C1 segment of cervical spinal cord (tissue), 14 donors: ENCODE data around the gene FIGLA.

Experiments
- DNase-seq, 14 donors: peaks; one replicate each; lab custom pipeline; 2025; lab: John Stamatoyannopoulos, UW

The FIGLA gene, protein sequence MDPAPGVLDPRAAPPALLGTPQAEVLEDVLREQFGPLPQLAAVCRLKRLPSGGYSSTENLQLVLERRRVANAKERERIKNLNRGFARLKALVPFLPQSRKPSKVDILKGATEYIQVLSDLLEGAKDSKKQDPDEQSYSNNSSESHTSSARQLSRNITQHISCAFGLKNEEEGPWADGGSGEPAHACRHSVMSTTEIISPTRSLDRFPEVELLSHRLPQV

GRCh38 chr2:70790136-70790828 is at the start of gene FIGLA:
Gene FIGLA, minus strand, starts transcription at chr2:70790643. Its CDS starts 5 bp downstream, at chr2:70790638.
- DNase-seq = no peak

DNA sequence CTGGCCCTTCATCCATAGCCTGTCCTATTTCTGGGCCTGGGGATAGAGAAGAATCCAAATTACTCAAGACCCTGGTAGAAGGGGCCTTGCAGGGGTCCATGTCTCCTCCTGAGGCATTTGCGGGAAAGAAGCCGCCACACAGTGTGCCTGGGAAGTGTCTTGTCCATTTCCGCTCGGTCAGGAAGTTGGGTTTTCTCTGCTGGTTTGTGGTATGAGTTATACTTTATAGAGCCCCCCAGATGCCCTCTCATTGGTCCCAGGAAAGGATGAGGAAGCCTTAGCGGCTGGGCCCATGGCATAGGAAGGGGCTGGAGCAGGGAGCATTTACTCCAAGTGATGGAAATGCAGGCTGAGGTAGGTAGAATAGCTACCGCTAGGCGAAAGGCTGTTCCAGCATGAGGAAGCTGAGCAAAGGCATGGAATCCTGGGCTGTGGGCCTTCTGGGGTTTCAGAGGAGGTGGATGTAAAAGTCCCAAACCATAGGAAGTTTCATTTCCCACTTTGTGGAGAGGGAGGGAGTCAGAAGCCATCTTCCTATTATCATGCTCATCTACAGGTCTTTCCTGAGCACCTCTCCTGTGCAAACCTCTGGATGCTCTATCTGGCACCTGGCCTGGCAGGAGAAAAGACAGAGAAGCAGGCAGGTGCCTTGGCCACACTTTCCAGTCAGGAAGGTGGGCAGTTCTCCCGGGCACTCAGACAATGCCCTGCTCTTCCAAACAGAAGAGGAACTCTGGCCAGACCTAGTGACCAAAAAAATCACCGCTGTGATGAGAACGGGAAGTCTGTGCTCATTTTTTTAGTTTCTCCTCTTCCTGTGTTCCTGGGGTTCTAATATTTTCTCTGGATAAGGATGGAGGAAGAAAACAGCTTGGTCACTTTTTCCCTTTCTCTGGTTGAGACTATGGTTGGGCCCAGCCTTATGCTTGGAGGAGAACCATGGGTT is 47.8 kb upstream of the FIGLA start:
- DNase-seq = no peak

GRCh38 chr2:70835643-70836042 is 45.2 kb upstream of the FIGLA start, which contains the start of gene CD207:
Gene CD207, minus strand, starts transcription at chr2:70835816. Its CDS starts 40 bp downstream, at chr2:70835776.
- DNase-seq = no peak

- no peak for DNase-seq
These were observed 44.4 kb upstream of the FIGLA start for GRCh38 chr2:70834881-70835280.

GRCh38 chr2:70834106-70834505 is 43.7 kb upstream of the FIGLA start:
- DNase-seq = no peak

DNA sequence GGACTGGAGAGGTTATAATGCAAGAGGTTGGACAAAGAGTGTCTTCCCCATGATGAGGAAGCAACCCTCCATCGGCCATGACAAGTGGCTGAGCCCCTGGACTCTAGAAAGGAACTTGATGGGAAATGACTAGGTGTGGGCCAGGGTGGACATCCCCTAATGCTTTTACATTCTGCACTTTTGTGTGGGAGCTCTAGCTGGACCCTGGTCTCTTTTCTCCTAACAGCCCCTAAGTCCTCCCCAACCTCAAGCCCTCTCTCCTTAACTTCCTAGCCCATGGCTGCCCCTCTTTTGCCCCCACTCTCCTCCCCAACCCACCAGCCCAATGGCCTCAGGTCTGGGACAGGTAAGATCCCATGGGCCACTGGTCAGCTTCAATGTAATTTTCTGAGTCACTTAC is 42.8 kb upstream of the FIGLA start:
- DNase-seq = no peak

DNA sequence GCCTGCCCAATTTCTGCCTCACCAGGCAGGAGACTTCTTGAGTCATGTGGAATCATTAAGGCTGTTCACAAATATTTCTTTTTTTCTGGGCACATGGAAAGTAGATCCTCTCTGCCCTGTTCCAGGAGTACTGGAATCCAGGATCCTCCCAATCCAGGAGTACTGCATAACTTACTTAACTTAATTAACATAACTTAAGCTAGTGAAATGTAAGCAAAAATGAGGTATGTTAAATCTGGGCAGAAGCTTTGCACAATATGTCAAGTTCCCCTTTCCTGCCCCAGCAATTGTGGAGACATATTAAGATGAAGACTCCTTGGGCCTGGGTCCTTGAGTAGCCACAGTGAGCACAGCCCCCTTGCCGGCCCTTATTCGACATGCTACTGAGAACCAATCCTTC is 41.9 kb upstream of the FIGLA start:
- DNase-seq = no peak

DNA sequence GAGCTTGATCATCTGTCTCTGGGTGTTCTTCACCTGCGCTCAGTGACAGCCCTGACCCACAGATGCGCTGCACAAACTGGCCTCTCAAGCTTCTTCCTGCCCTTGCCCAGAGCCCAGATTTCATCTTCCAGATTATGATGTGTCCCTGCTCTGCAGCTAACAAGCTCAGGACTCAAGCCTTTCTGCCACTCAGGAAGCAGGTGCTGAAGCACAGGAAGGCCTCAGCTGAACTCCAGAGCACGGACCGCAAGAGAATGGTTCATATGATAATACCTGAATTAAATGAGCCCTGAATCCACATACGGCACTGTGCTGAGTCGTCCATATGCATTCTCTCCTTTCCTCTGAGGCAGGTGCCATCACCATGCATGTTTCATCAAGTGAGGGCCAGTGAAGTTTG is 41.4 kb upstream of the FIGLA start:
- DNase-seq = no peak

GRCh38 chr2:70830366-70830765 is 39.9 kb upstream of the FIGLA start:
- DNase-seq = no peak

- no peak for DNase-seq
These were observed 39.5 kb upstream of the FIGLA start for GRCh38 chr2:70829916-70830315.

DNA sequence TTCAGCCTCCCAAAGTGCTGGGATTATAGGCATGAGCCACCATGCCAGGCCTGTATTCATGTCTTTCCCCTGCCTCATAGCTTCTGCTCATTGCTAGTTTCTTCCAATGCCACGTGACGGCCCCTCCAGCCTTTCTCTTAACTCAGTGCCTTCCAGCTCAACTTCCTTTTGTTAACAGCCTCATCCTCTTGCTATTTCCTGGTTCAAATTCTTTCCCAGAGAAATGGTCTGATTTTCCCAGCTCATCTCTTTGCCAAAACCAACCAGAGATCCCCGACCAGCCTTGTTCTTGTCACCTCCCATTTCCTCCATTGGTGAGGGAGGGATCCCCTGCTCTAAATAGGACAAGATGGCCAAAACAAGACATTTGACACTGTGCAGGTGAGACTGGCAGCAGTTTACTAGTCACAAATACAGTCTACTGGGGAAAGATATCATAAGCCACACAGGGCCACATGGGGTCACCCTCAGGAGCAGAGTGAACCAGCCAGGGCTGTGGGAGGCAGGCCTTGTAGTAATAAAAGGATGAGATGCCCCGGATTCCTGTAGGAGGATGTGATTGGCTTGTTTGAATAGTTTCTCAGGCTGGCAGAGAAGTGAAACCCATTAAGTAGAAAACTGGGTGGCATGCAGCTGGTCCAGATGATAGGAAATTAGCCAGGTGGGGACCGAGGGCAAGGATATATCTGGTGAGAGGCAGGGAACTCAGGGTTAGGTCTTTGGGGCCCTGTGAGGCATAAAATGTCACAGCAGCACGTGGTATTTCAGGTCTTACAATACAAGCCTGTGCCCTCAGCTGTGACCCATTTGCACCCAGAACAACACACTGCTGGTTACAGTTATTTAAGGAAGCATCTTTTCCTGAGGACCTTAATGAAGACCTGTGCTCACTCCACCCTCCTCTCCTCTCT is 38.7 kb upstream of the FIGLA start:
- DNase-seq = no peak

GRCh38 chr2:70828115-70828514 is 37.7 kb upstream of the FIGLA start:
- no peak for DNase-seq

DNA sequence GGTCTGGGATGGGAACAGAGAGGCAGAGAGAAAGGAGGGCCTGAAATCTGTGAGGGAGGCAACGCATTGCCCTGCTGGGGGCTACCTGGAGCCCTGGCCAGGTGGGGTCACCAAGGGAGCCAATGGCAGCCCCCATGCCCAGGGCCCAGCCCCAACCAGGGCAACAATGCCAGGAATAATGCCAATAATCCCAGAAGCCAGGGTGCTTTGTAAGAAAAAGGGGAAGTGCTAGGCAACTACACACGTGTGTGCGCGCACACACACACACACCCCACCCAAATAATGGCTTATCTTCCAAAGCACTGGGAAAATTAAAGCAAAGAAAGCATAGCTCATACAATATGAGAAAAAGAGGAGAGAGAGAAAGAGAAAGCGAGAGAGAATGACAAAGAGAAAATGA is 36.9 kb upstream of the FIGLA start:
- DNase-seq = no peak

DNA sequence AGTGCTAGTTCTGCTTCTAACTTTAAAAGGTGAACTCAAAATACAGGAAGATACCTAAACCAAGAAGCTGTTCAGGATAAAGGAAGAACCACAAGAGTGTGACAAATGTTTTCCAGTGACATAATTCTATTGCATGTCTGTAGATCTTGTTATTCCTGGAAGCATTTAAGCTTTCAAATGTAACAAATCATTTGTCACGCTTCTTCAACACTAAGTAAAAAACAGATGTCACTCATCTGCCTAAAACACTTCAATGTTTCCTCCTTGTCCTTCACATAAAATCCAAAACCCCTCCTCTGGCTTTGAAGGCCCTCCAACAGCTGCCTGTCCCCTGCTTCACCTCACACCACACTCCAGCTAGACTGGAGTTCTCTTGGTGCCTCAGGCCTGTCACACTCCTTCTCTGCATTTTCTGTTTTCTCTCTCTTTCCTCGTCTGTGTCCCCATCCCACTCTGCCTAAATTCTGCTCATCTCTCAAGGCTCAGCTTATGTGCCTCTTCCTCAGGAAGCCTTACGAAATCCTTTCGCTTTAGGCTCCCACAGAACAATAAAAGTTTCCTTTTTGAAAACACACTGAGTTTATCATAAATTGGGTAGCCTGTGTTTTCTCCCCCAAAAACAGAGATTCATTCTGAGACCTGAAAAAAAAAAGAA is 36.4 kb upstream of the FIGLA start:
- no peak for DNase-seq

GRCh38 chr2:70823249-70823648 is 32.8 kb upstream of the FIGLA start:
- DNase-seq = no peak

- DNase-seq = no peak
These were observed 32.4 kb upstream of the FIGLA start for GRCh38 chr2:70822843-70823242.

DNA sequence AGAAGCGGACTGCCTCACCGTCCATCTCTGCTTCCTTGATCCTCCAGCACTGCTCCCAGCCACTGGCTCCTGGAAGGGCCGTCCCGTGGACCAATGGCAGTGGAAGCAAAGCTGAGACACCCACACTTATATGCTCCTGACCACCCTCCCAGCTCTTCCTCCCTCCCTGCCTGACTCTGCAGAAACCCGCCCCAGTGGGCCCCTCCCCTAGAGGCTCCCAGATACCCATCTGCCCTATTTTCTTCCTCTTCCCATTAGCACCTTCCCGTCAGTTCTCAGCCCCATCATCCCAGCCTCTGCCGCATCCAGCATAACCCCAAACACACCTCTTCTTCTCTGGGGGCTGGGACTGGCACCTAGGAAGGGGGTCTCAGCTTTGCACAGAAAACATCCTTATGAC is 30.1 kb upstream of the FIGLA start, which contains the start of gene CLEC4F:
CLEC4F (minus strand) TSS at position 101 of the 400 bp plus-strand sequence; CDS start at position 25, 76 bp downstream.
- no peak for DNase-seq

DNA sequence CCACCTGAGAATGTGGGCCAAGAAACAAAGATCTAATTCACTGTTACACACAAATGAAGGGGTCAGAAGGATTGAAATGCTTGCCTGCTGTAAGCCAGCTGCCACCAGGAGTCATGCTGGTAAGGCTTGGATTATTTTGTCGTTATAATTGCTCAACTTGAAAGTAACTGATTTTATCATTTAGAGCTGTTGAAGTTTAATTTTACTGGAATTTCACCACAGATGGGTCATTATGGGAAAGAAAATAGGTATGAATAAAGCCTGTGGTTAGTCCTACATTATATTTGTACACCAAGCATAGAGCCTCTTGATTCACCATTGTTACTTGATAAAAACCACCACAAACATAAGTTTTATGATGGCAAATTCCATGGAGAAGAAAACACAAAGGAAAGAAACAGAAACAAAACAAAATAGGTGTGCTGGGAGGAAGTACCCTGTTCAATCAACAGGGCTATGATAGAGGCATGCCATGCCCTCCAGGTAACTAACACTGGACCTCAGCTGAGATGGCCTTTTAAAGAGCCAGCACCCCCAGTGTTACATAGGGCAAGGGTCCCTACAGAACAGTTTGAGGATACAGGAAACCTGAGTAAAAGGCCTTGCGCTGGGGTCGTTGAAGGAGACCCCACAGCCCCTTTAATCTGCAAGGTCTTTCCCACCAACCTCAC is 27.0 kb upstream of the FIGLA start:
- DNase-seq = no peak

GRCh38 chr2:70816726-70817125 is 26.3 kb upstream of the FIGLA start:
- no peak for DNase-seq
